Mucosa of rectum (tissue), 2 donors: ENCODE measurements around the gene TPP2.

Source experiments
- H3K27ac ChIP-seq, 2 donors: one replicate each; pipeline ENCODE4 v1.7.0; 2013; ENCODE audit warnings: inconsistent platforms in 2 of 2, low read depth in 2 of 2, low read length in 2 of 2
- H3K27me3 ChIP-seq, 2 donors: one replicate each; pipeline ENCODE4 v1.7.0; 2013; ENCODE audit warnings: low read length in 2 of 2; ENCODE audit not compliant: control insufficient read depth in 2 of 2, insufficient read depth in 2 of 2
- H3K36me3 ChIP-seq, 2 donors: one replicate each; pipeline ENCODE4 v1.7.0; 2013; ENCODE audit warnings: low read length in 2 of 2; ENCODE audit not compliant: control insufficient read depth in 2 of 2, insufficient read depth in 2 of 2
- H3K4me1 ChIP-seq, 2 donors: one replicate each; pipeline ENCODE4 v1.7.0; 2013; ENCODE audit warnings: low read length in 2 of 2, mild to moderate bottlenecking in 1 of 2; ENCODE audit not compliant: control insufficient read depth in 2 of 2, insufficient read depth in 2 of 2
- H3K4me3 ChIP-seq, 2 donors: one replicate each; pipeline ENCODE4 v1.7.0; 2013; ENCODE audit warnings: low read length in 2 of 2
- H3K9ac ChIP-seq, 2 donors: one replicate each; pipeline ENCODE4 v1.7.0; 2013; ENCODE audit warnings: low read length in 2 of 2, low read depth in 1 of 2, mild to moderate bottlenecking in 1 of 2
- H3K9me3 ChIP-seq, 2 donors: one replicate each; pipeline ENCODE4 v1.7.0; 2013; ENCODE audit warnings: low read length in 2 of 2; ENCODE audit not compliant: control insufficient read depth in 2 of 2
- donor health status: healthy.
- donor health status: Normal muscosa, but diverticular disease.

Gene TPP2

DNA sequence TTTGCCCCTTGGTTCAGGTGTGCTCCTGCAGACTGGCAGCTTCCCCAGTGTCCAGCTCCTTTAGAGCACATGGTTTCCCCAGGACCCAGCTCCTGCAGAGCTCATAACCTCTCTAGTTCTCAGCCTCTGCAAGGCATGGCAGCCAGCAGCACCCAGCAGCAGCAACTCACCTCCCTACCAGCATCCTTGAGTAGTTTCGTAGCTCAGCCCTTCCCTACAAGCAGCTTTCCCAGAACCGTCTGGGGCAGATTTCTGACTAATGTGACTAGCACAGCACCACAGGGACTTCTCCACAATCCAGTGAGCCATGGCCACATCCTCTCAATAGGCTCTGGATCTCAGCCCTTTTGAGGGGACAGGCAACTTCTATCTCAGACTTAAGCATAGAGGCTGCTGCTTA lies 112.2 kb downstream of the TPP2 start:
- Histone ChIP-seq H3K4me3 (no peak overlapping the region), H3K9me3 (no peaks in the 10 kb centered on the region), H3K9ac (no peak overlapping the region), H3K4me1 (no peaks in the 10 kb centered on the region), H3K27ac (no peak overlapping the region), H3K36me3 (no peaks in the 10 kb centered on the region), H3K27me3 (no peaks in the 10 kb centered on the region)

DNA sequence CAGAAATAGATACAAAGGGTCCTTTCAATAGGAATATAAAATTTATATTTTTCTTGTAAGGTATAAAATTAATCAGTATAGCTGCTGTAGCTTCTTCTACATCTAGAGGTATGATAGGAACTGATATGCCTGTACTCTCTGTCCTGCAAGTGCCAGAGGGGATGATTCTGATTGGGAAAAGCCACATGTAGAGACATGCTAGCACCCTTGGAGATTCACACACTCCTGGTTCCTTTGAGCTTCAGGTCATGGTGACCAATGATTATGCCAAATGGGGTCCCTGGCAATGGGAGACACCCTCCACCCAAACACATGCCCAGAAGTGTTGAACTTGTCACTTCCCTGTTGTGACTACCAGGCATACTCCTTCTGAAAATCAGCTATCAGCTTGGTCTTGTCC lies 112.8 kb downstream of the TPP2 start:
- no peaks in the 10 kb centered on the region for H3K4me1 ChIP-seq
- no peaks in the 10 kb centered on the region for H3K36me3 ChIP-seq
- H3K27ac ChIP-seq, result no peak overlapping the region
- H3K27me3 ChIP-seq, result no peaks in the 10 kb centered on the region
- no peak overlapping the region for H3K9ac ChIP-seq
- no peak overlapping the region for H3K4me3 ChIP-seq
- H3K9me3 ChIP-seq, result no peaks in the 10 kb centered on the region

DNA sequence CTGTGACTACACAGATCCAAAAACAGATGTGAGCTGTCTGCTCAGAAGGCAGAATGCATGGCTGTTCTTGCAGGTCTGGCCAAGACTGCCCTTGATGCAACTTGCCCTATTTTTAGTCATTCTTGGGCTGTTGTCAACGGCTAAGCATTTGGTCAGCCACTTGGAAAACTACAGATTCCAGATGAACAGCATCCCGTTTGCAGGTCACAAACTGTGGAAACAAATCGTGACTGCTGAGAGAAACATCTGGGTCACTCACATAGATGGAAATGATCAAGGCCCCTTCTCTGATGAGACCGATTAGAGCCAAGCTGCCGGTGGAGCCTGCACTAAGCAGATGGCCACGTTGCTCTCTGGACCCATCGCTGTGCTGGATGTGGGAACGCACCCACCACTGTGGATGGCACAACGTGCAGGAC lies 113.5 kb downstream of the TPP2 start:
- no peaks in the 10 kb centered on the region for H3K27me3 ChIP-seq
- H3K36me3 ChIP-seq, result no peaks in the 10 kb centered on the region
- no peaks in the 10 kb centered on the region for H3K4me1 ChIP-seq
- no peak overlapping the region for H3K27ac ChIP-seq
- H3K9me3 ChIP-seq, result no peaks in the 10 kb centered on the region
- no peak overlapping the region for H3K4me3 ChIP-seq
- no peak overlapping the region for H3K9ac ChIP-seq

DNA sequence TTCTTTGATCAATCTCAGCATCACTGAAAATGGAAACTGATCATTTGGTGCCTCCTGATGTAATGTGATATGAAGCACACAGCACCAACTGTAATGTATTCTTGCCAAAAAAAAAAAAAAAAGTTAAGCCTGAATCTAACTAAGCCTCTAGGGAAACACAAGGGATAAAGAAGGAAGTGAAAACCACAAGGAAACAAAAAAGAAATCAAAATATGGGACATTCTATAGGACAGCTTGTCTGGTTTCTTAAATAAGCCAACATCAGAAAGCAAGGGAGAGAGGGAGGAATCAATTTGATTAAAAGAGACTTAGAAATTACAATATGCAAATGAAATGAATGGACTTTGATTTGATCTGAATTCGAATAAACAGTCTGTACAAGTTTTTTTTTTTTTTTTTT lies 118.7 kb downstream of the TPP2 start:
- Histone ChIP-seq H3K36me3 (no peaks in the 10 kb centered on the region), H3K9ac (no peak overlapping the region), H3K4me3 (no peak overlapping the region), H3K27me3 (peaks cover 0 to 2% of the 10 kb centered on the region in 2 donors), H3K4me1 (no peaks in the 10 kb centered on the region), H3K27ac (no peak overlapping the region), H3K9me3 (no peaks in the 10 kb centered on the region)

DNA sequence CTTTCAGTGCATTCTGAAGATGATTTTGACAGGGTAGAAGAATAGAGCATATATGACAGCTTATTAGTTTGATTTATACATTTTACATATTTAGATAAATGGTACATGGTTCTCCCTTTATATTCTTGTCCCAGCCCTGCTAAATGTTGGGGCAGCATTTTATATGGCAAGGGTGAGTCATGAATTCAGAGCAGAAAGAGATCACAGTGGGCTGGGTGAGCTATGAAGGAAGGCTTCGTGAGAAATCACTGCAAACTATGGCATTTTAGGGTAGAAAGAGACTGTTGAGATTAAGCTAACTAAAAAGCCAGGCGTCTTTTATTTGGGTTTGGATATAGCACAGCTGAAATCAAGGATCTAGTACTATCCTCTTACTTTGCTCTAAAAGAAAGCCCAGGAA lies 122.0 kb downstream of the TPP2 start:
- peaks cover 0 to 2% of the 10 kb centered on the region in 2 donors for H3K27me3 ChIP-seq
- no peaks in the 10 kb centered on the region for H3K36me3 ChIP-seq
- H3K9me3 ChIP-seq, result no peaks in the 10 kb centered on the region
- H3K9ac ChIP-seq, result no peak overlapping the region
- H3K27ac ChIP-seq, result no peak overlapping the region
- H3K4me3 ChIP-seq, result no peak overlapping the region
- no peaks in the 10 kb centered on the region for H3K4me1 ChIP-seq

DNA sequence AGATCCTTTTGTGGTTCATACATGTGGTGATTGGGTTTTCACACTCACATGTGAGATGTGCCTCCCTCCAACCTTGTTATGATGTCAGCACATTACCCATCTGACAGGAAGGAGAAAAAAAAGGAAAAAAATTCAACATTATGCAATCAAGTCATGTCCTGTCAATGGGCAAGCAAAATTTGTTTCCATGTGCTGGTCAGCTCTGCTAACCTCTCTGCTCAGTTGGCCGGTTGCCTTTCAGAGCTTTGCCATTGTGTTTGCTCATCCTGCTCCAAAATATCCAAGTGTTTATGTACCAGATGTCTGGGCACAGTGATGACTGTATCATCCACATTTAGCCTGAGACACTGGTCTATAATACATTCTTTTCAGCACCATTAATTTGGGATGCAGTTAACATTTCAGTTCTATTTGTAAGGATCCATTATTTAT lies 125.0 kb downstream of the TPP2 start:
- Histone ChIP-seq H3K9me3 (no peaks in the 10 kb centered on the region), H3K36me3 (no peaks in the 10 kb centered on the region), H3K27ac (no peak overlapping the region), H3K9ac (no peak overlapping the region), H3K4me1 (no peaks in the 10 kb centered on the region), H3K4me3 (no peak overlapping the region), H3K27me3 (peaks cover 0 to 2% of the 10 kb centered on the region in 2 donors)

DNA sequence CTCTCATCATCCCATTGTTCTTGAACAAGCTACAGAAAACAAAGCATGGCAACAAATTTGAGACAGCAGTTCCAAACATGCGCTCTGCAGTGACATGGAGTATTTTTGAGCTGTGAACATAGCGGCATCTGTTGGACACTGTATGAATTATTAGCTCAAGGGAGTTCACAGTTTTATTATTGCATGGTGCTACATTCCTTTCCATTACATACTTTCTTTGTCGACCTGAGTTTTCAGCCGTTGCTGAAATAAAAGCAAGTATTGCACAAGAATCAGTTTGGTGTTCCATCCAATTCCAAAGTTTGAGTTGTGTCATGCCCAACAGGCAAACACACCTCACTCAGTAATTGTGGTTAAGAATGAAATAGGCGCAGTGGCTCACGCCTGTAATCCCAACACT lies 128.1 kb downstream of the TPP2 start:
- Histone ChIP-seq H3K4me3 (no peak overlapping the region), H3K9me3 (no peaks in the 10 kb centered on the region), H3K4me1 (no peaks in the 10 kb centered on the region), H3K27ac (no peak overlapping the region), H3K27me3 (no peaks in the 10 kb centered on the region), H3K9ac (no peak overlapping the region), H3K36me3 (no peaks in the 10 kb centered on the region)

DNA sequence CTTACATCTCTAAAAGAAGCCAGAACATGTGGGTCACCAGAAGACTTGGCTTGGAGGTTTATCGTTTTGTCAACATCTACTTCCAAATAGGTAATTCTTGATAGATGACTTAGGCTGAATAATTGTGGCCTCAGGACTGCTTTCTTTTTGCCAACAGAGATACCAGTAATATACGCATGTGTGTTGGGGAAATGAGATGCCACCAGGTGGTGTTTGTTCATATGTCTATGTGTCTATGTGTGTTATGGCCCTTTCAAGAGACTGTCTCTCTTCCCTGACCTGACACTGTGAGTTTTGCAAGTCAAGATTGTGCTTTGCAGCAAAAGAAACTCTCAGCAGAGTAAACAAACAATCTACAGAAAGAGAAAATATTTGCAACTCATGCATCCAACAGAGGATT lies 129.6 kb downstream of the TPP2 start:
- Histone ChIP-seq H3K4me3 (no peak overlapping the region), H3K27me3 (peaks cover 0 to 2% of the 10 kb centered on the region in 2 donors), H3K9me3 (no peaks in the 10 kb centered on the region), H3K4me1 (no peaks in the 10 kb centered on the region), H3K36me3 (no peaks in the 10 kb centered on the region), H3K9ac (no peak overlapping the region), H3K27ac (no peak overlapping the region)
